NCI-H524 treated with DMSO at 0.1 percent for 48 hours (cell line): Measurements from ENCODE around the gene NEDD4.
"Not testable (repeated sequence)": the region's sequence is repeated elsewhere in the genome, so short reads cannot be mapped to it uniquely, and the experiment has no call there.

Source experiments
- DNase-seq: peaks from one replicate; lab custom pipeline; 2025; lab: John Stamatoyannopoulos, UW

The NEDD4 gene

GRCh38 chr15:55824857-55825613 lies 168.4 kb downstream of the NEDD4 start:
- no peak for DNase-seq

GRCh38 chr15:55823699-55824340 lies 169.6 kb downstream of the NEDD4 start:
- no peak for DNase-seq

GRCh38 chr15:55823191-55823670 lies 170.2 kb downstream of the NEDD4 start:
- no peak for DNase-seq

GRCh38 chr15:55821740-55822139 lies 171.7 kb downstream of the NEDD4 start:
- not testable (repeated sequence) for DNase-seq

- no peak for DNase-seq
Observed at GRCh38 chr15:55820043-55820442, 173.4 kb downstream of the NEDD4 start.

- DNase-seq: no peak
Observed at GRCh38 chr15:55819397-55820034, 173.9 kb downstream of the NEDD4 start.

- DNase-seq: no peak
Observed at GRCh38 chr15:55816017-55816416, 177.4 kb downstream of the NEDD4 start.

- DNase-seq: no peak
Observed at GRCh38 chr15:55802600-55803376, 190.6 kb downstream of the NEDD4 start.

GRCh38 chr15:55800216-55800615 lies 193.2 kb downstream of the NEDD4 start:
- DNase-seq: no peak

GRCh38 chr15:55799291-55800212 lies 193.9 kb downstream of the NEDD4 start:
- peak; percentile 31 for DNase-seq

GRCh38 chr15:55796321-55796965 lies 197.0 kb downstream of the NEDD4 start:
- no peak for DNase-seq

GRCh38 chr15:55795031-55795430 lies 198.4 kb downstream of the NEDD4 start:
- no peak for DNase-seq

GRCh38 chr15:55791551-55792400 lies 201.6 kb downstream of the NEDD4 start:
- DNase-seq: no peak

GRCh38 chr15:55789066-55789660 lies 204.2 kb downstream of the NEDD4 start:
- no peak for DNase-seq

GRCh38 chr15:55786341-55786740 lies 207.1 kb downstream of the NEDD4 start:
- no peak for DNase-seq

- not testable (repeated sequence) for DNase-seq
Observed at GRCh38 chr15:55785593-55785992, 207.8 kb downstream of the NEDD4 start.

- no peak for DNase-seq
Observed at GRCh38 chr15:55784286-55784685, 209.1 kb downstream of the NEDD4 start.

GRCh38 chr15:55782901-55783300 lies 210.5 kb downstream of the NEDD4 start:
- DNase-seq: no peak

GRCh38 chr15:55780292-55780691 lies 213.1 kb downstream of the NEDD4 start:
- no peak for DNase-seq
